Activated CD4-positive, alpha-beta T cell treated with anti-CD3 and anti-CD28 coated beads, Interleukin-2, amount 10 ng/mL, durations not matched to agents 24 days and 14 days (primary cell): ENCODE data around the gene GDF2. TPM values are rescaled to one million over a fixed set of nuclear protein-coding genes. Genes with fewer than 3 reads are reported as not detected.
A peak's percentile ranks its signal among the peaks of the same experiment; 100 is the strongest.

Source experiments
- DNase-seq: peaks from one replicate; pipeline ENCODE4 v3.0.0; 2022
- H3K27ac Mint-ChIP-seq: one replicate; pipeline ENCODE4 v1.8.0; 2022; ENCODE audit warnings: mild to moderate bottlenecking, mixed read lengths
- H3K27me3 Mint-ChIP-seq: one replicate; pipeline ENCODE4 v1.8.0; 2022; ENCODE audit warnings: mixed read lengths
- H3K36me3 Mint-ChIP-seq: one replicate; pipeline ENCODE4 v1.8.0; 2022; ENCODE audit warnings: low read depth, mild to moderate bottlenecking, mixed read lengths
- H3K4me1 Mint-ChIP-seq: one replicate; pipeline ENCODE4 v1.8.0; 2021; ENCODE audit warnings: mixed read lengths
- H3K4me3 Mint-ChIP-seq: one replicate; pipeline ENCODE4 v1.8.0; 2022; ENCODE audit warnings: mild to moderate bottlenecking, moderate library complexity, mixed read lengths
- H3K9me3 Mint-ChIP-seq: one replicate; pipeline ENCODE4 v1.8.0; 2021; ENCODE audit warnings: mixed read lengths
- intact Hi-C: fragments of 100-400 bp; cut with micrococcal nuclease; formaldehyde crosslinking; loops from one replicate; pipeline ENCODE4 v1.15.1; 2023
- total RNA-seq: library from RNA; stranded (reverse); gene quantifications from 2 replicates; pipeline ENCODE4 v1.2.3, GENCODE V29; 2022

The GDF2 gene
- not detected in 2 replicates for total RNA-seq

DNA sequence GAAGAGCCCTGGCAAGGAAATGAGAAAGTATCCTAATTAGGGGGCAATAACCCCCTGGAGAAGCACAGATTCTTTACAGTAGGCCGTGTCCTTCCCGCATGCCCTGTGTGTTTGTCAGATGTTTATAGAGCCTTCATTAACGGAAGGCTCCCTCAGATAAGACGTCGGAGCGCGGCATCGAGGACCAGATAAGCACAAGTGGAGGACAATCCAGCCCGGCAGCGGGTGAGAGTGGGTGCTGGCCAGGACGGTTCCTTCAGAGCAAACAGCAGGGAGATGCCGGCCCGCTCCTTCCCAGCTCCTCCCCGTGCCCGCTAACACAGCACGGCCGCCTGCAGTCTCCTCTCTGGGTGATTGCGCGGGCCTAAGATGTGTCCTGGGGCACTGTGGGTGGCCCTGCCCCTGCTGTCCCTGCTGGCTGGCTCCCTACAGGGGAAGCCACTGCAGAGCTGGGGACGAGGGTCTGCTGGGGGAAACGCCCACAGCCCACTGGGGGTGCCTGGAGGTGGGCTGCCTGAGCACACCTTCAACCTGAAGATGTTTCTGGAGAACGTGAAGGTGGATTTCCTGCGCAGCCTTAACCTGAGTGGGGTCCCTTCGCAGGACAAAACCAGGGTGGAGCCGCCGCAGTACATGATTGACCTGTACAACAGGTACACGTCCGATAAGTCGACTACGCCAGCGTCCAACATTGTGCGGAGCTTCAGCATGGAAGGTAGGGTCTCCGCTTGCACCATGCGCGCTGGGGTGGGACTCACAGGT lies at the start of gene GDF2:
GDF2 (plus strand) TSS at position 155 of the 762 bp plus-strand sequence; CDS start at position 370, 215 bp downstream.
- Mint-ChIP-seq H3K4me1 (no peaks in the 10 kb centered on the region), H3K27ac (no peak within 1 kb of the TSS), H3K9me3 (peaks cover 1% of the 10 kb centered on the region), H3K4me3 (no peak within 1 kb of the TSS), H3K36me3 (no peaks in the 10 kb centered on the region), H3K27me3 (no peaks in the 10 kb centered on the region)
- intact Hi-C loops: no loop called here
- DNase-seq: no peak

DNA sequence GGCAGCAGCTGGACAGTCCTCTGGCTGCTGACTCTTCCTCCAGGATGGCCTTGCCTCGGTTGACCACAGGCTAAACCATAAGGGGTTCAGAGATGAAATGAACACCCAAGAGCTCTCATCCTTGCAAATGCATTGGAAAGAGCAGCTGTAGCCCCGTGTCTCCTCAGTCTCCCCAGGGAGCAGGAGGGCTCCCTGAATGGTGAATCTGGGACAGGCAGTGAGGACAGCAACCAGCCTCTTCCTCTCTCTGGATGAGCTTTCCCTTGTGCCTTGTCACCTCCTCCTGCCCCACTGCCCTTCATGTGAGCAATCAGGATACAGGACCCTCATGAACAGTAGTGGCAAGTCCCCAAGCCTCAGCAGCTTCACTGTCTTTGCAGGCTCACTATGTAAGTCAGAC lies 46.2 kb upstream of the GDF2 start:
- DNase-seq: no peak
- Mint-ChIP-seq H3K27ac (no peak overlapping the region), H3K36me3 (no peaks in the 10 kb centered on the region), H3K27me3 (peaks cover 4% of the 10 kb centered on the region), H3K4me3 (no peak overlapping the region), H3K9me3 (peaks cover 3% of the 10 kb centered on the region), H3K4me1 (peaks cover 26% of the 10 kb centered on the region)
- intact Hi-C loops: loop anchor here (2.0 kb wide), 1 partner anchor 15 kb away; no protein-coding TSS in a partner anchor

DNA sequence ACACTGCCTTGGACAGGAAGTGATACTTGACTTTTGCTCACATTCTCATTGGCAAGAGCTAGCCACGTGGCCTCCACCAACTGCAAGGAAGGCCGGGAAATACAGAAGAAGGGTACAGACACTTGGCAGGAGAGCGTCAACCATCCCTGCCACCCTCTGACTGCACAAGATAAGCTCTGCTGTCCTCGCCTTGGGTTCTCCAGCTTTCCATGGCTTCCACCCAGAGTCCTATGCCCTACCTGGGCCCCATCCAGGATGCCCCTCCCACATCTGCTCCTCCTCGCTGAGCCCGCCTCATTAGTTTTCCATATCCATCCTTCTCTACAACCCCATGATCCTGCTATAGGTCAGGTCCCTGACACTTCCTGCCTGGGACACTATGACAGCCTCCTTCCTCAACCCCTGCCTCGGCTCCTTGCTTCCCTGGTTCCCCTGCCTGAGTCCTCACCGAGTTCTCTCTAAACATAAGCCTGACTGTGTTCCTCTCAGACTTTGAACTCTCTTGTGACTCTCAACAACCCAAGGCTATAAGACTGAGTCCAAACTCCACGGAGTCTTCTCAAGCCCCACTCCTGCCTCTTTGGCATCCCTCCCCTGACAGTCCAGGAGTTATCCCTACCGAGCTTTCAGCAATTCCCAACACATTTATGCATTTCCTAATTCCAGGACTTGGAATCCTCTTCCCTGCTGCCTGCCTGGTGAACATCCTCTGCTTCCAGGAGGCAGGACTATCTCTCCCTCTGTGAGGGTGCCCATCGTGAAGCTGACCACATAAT lies 45.5 kb upstream of the GDF2 start:
- intact Hi-C loops: loop anchor here (2.0 kb wide), 1 partner anchor 16 kb away; no protein-coding TSS in a partner anchor
- Mint-ChIP-seq H3K9me3 (peaks cover 3% of the 10 kb centered on the region), H3K27me3 (peaks cover 2% of the 10 kb centered on the region), H3K27ac (peak overlapping the region; percentile 77), H3K36me3 (no peaks in the 10 kb centered on the region), H3K4me1 (peaks cover 26% of the 10 kb centered on the region), H3K4me3 (no peak overlapping the region)
- DNase-seq: no peak

DNA sequence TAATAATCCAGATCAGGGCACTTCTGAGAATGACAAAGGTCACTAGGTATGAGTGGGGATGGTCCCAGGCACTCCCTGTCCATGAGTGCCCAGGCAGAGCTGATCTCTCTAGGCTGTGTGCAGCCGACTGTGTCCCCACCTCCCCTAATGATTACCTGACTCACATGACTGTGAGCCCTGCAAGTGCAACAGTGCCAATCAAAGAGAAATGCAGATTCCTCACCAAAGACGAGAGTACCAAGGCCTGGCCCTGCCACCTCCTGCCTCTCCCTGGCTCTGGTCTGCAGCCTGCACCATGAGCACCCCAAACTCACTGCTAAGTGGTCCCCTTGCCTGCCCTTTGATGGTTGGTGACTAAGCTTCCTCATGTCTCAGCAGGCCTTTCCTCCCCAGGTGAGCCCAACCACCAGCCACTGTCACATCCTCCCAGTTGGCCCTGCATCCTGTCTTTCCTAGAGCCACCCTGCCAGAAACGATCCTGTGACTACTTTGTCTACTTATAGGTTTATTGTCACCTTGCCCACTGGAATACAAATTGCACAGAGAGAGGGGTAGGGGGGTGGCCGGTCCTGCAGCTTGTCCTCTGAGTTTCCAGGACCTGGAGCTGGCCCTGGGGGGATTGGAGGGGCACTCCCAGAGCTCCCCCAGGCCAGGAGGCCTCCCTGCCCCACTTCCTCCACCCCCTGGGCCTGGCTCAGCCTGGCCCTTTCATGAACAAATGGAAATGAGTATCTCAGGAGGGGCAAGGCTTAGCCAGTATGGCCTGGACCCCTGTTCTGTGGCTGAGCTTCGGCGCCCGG lies 44.7 kb upstream of the GDF2 start:
- peak overlapping the region; percentile 77 for H3K27ac Mint-ChIP-seq
- H3K9me3 Mint-ChIP-seq: no peaks in the 10 kb centered on the region
- intact Hi-C loops: loop anchor here (2.0 kb wide), 1 partner anchor 17 kb away; no protein-coding TSS in a partner anchor
- peaks cover 26% of the 10 kb centered on the region for H3K4me1 Mint-ChIP-seq
- peak; percentile 84 for DNase-seq
- H3K27me3 Mint-ChIP-seq: no peaks in the 10 kb centered on the region
- H3K4me3 Mint-ChIP-seq: peak overlapping the region; percentile 39
- H3K36me3 Mint-ChIP-seq: no peaks in the 10 kb centered on the region

DNA sequence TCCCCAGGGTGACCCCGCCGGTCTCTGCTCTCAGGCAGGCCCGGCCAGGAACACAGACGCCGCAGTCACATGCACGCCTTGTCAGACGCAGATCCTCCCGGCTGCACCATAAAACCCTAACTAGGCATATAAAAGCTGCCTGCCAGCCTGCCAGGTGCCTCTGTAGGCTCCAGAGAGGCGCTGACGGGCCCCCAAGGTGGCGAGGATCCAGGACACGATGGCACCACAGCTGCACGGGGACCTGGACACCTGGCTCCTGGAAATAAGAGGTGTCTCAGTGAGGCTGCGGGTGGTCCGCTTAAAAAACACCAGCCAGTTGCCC lies 44.1 kb upstream of the GDF2 start:
- no peak overlapping the region for H3K4me3 Mint-ChIP-seq
- no peak overlapping the region for H3K27ac Mint-ChIP-seq

DNA sequence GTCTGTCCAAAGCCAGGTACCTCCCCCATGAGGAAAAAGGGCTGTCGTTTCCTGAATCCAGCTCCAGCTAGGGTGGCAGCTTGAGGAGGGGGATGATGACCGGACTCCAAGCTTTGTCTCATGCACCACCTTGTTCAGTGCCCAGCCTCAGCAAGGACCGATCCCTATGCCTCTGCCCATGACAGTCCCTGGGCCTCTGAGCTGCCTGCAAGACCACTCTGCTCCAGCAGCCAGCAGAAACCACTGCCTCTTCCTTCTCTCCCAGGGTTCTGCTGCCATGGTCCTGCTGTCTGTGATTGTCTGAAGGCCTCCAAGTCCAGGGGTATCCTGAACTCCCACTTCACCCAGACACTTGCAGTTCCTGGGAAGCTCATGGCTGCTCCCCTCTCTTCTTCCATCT lies 43.5 kb upstream of the GDF2 start:
- peaks cover 26% of the 10 kb centered on the region for H3K4me1 Mint-ChIP-seq
- no peaks in the 10 kb centered on the region for H3K36me3 Mint-ChIP-seq
- intact Hi-C loops: no loop called here
- H3K27me3 Mint-ChIP-seq: no peaks in the 10 kb centered on the region
- no peak for DNase-seq
- H3K27ac Mint-ChIP-seq: peak overlapping the region; percentile 30
- no peak overlapping the region for H3K4me3 Mint-ChIP-seq
- H3K9me3 Mint-ChIP-seq: no peaks in the 10 kb centered on the region

More for the DNA sequence above, 44.1 kb upstream of the GDF2 start:
- Mint-ChIP-seq H3K9me3 (no peaks in the 10 kb centered on the region), H3K27me3 (no peaks in the 10 kb centered on the region), H3K36me3 (no peaks in the 10 kb centered on the region), H3K4me1 (peaks cover 26% of the 10 kb centered on the region)
- no peak for DNase-seq
- intact Hi-C loops: no loop called here

DNA sequence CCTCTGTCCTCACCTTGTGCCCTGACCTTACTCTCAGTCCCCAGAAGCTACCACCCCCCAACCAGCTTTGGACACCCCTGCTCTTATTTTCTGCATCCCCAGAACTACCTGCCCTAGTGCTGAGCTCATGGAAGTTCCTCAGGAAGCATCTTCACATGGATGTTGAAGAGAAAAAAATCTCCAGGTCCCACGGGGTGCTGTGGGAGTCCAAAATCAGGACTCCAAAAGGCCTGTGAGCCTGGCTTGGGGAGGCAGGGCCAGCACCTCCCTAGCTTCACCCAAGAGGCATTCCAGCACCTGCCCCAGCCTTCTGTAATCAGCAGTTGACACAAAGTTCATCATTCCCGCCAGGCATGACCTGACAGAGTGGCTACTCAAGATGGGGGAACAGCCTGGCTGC lies 43.0 kb upstream of the GDF2 start:
- Mint-ChIP-seq H3K9me3 (no peaks in the 10 kb centered on the region), H3K36me3 (no peaks in the 10 kb centered on the region), H3K4me3 (no peak overlapping the region), H3K4me1 (peaks cover 24% of the 10 kb centered on the region), H3K27ac (no peak overlapping the region), H3K27me3 (no peaks in the 10 kb centered on the region)
- DNase-seq: no peak
- intact Hi-C loops: no loop called here

DNA sequence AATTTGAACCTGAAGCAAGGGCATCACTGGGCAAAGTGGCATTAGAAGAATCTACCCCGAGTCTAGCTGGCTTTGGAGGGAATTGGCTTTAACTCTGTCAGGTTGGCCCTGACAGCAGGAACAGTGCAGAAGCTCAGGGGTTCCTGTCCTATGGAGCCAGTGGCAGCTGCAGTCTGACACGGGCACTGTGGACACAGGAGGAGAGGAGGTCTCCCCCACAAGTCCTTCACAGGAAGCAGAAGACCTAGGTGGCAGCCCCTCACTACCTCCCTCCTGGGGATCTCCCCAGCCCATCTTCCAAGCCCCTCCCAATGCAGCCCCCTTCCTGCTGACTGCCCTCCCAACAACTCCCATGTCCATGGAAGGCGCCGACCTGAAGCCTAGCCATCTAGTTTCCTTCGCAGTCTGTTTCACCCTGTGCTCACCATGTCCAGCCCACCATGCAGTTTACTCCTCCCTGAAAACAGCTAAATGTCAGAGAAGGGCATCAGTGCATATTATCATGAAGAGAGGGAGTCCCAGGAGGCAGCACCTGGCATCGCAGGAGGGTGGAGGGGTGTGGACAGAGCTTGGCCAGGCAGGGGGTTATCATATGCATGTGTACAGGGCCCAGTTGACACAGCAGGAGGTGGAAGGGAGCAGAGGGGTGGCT lies 40.1 kb upstream of the GDF2 start:
- no peaks in the 10 kb centered on the region for H3K9me3 Mint-ChIP-seq
- H3K27ac Mint-ChIP-seq: no peak overlapping the region
- intact Hi-C loops: no loop called here
- no peak overlapping the region for H3K4me3 Mint-ChIP-seq
- H3K4me1 Mint-ChIP-seq: peaks cover 34% of the 10 kb centered on the region
- DNase-seq: no peak
- no peaks in the 10 kb centered on the region for H3K27me3 Mint-ChIP-seq
- H3K36me3 Mint-ChIP-seq: no peaks in the 10 kb centered on the region

DNA sequence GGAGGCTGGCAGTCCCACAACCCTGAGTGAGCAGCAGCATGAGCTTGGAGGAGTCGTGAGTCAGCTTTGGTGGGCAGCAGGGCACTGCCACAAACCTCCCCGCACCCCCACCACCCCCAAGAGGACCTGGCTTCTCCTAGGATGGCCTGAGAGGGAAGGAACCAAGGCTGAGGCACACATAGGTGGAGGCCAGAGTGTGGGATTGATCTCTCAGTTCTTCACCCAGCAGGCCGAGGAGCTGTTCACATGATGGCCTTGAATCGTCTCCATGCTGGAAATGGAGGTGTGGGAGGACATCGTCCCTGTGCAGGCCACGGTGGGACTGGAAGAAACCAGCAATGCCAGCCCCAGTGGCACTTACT lies 39.6 kb upstream of the GDF2 start:
- Mint-ChIP-seq H3K4me3 (no peak overlapping the region), H3K27me3 (no peaks in the 10 kb centered on the region), H3K9me3 (no peaks in the 10 kb centered on the region), H3K27ac (no peak overlapping the region), H3K36me3 (no peaks in the 10 kb centered on the region), H3K4me1 (peaks cover 29% of the 10 kb centered on the region)
- DNase-seq: no peak
- intact Hi-C loops: no loop called here

DNA sequence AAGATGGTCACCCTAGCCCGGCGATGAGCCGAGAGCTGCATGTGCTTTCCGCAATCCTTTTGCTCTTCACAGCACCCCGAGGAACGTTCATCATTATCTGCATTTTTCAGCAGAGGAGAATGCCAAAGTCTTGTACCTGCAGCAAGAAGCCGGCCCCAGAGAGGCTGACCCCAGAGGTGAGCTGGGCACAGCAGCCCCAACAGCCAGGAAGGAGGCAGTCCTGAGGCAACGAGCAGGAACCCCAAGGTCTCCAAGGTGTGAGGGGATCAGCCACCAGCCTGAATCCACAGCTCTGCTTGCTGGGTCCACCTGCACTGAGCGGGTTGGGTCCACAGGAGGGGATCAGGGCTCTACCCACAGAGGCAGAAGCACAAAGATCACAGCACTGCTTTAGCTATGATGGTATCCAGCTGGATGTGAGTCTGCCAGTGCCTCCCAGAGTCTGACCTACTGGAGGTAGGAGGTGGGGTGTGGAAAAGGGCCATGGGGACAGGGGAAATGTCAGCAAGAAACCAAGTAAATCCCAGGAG lies 39.1 kb upstream of the GDF2 start:
- intact Hi-C loops: no loop called here
- Mint-ChIP-seq H3K9me3 (no peaks in the 10 kb centered on the region), H3K36me3 (no peaks in the 10 kb centered on the region), H3K4me1 (peaks cover 25% of the 10 kb centered on the region), H3K27ac (no peak overlapping the region), H3K4me3 (no peak overlapping the region), H3K27me3 (no peaks in the 10 kb centered on the region)
- no peak for DNase-seq

DNA sequence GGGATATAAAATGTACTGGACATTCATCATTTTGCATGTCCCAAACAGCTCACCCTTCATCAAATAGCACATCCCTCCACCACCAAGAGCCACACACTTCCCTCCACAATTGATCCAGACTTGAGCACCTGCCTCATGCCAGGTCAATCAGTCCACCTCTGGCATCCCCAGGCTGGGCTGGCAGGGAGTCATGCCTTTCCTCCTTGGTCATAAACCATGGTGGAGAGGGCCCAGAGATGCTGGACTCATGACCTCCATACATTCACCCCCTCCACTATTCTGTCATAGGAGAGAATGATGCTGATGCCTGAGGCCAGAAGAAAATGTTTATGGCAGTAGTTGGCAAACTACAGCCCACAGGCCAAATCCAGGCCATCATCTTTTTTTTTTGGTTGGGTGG lies 38.4 kb upstream of the GDF2 start:
- H3K27me3 Mint-ChIP-seq: no peaks in the 10 kb centered on the region
- DNase-seq: no peak
- no peak overlapping the region for H3K27ac Mint-ChIP-seq
- H3K9me3 Mint-ChIP-seq: no peaks in the 10 kb centered on the region
- H3K4me3 Mint-ChIP-seq: no peak overlapping the region
- H3K36me3 Mint-ChIP-seq: no peaks in the 10 kb centered on the region
- intact Hi-C loops: no loop called here
- peaks cover 22% of the 10 kb centered on the region for H3K4me1 Mint-ChIP-seq

DNA sequence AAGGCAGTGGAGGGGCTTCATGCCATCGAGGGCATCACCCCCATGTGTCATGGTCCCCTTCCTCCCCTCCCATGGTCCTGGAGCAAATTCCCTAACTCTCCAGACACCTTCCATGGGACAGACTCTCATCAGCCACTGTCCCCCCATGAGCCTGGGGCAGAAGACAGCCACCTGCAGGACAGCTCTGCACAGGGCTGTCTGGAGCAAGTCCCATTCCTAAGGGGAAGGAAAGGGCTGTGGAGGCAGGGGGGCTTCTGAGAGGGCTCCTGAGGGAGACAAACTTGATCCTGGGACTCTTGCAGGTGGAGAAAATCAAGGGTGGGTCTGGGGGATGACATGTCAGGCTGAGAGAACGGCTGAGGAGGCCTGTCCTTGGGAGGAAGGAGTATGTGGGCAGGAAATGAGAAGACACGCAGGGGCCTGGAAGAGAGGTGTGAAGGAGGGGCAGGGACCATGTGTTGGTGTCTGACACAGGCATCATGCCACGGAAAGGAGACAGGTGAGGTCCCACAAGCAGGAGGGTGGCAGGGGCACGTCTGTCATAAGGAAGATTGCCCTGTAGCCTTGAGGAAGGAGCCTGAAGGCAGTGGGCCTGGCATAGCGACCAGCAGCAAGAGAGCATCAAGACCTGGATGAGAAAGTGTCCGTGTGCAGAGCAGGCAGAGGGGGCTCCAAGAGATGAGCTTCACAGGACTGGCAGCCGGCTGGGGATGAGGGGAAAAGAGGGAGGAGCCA lies 36.7 kb upstream of the GDF2 start:
- H3K9me3 Mint-ChIP-seq: no peaks in the 10 kb centered on the region
- H3K27ac Mint-ChIP-seq: peak overlapping the region; percentile 12
- H3K27me3 Mint-ChIP-seq: no peaks in the 10 kb centered on the region
- H3K4me1 Mint-ChIP-seq: peaks cover 19% of the 10 kb centered on the region
- intact Hi-C loops: no loop called here
- no peaks in the 10 kb centered on the region for H3K36me3 Mint-ChIP-seq
- peak overlapping the region; percentile 11 for H3K4me3 Mint-ChIP-seq
- no peak for DNase-seq

DNA sequence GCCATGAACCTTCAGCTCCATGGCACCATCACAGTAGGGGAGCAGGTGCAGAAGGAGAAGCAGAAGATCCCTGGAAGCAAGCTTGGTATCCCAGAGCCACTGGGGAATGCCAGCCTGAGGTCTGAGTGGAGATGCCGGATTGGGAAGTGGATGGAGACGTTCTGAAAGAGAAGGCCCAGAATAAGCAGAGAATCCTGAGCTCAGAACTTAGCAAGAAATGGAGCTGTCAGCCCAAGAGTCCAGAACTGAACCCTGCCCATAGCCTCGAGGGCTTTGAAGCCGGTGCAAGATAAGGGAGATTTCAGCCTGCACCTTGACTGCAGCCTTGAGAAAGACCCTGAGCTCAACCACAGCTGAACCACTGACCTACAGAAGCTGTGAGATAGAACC lies 36.1 kb upstream of the GDF2 start:
- Mint-ChIP-seq H3K27ac (no peak overlapping the region), H3K4me1 (peaks cover 19% of the 10 kb centered on the region), H3K27me3 (peaks cover 3% of the 10 kb centered on the region), H3K36me3 (no peaks in the 10 kb centered on the region), H3K9me3 (no peaks in the 10 kb centered on the region), H3K4me3 (no peak overlapping the region)
- DNase-seq: no peak
- intact Hi-C loops: no loop called here
